Hematopoietic multipotent progenitor cell treated with erythropoietin and hydrocortisone succinate and interleukin-3 and kit ligand, for 6 days (in vitro differentiated cells): ENCODE measurements around the gene KLHL3.
A peak's percentile ranks its signal among the peaks of the same experiment; 100 is the strongest.
"Not testable (repeated sequence)": the region's sequence is repeated elsewhere in the genome, so short reads cannot be mapped to it uniquely, and the experiment has no call there.

Experiments used
- DNase-seq: peaks from one replicate; pipeline ENCODE4 v3.0.0-alpha.2; 2015

Gene KLHL3

DNA sequence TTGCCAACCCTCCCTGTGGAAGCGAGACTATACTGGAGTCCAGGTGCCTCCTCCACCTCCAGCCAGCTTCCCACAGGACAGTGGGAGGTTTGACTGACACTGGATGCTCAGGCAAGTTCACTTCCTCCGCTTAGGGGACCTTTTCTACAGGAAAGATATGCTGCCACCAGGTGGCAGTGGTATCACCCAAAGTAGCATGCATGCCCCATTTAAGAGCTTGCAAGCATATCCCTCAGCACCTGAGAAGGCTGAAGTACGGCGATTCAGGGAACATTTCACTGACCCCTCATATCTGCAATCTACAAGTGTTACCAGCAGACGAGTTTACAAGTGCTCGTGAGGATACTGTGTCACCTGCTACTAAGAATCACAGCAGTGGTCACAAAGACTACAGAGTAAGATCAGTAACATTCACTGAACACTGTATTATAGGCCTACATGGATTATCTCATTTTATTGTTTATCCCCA lies 75.5 kb downstream of the KLHL3 start:
- DNase-seq, result peak; percentile 84

DNA sequence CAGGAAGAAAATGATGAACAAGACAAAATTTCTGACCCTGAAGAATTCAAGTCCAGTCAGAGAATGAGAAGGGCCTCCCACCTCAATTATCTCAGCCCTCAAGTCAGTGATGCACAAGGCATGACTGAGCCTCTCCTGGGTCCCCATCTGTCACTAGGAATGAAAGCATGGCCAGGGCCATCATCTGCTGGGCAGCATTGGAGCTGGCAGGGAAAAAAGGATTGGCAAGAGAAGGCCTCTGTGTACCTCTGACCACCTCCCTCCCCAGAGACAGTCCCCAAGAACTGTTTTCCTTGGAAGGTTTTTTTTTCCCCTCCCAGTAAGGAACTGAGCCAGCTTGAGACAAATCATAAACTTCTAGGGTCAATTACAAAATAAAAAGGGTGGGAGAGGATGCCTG lies 76.7 kb downstream of the KLHL3 start:
- no peak for DNase-seq

DNA sequence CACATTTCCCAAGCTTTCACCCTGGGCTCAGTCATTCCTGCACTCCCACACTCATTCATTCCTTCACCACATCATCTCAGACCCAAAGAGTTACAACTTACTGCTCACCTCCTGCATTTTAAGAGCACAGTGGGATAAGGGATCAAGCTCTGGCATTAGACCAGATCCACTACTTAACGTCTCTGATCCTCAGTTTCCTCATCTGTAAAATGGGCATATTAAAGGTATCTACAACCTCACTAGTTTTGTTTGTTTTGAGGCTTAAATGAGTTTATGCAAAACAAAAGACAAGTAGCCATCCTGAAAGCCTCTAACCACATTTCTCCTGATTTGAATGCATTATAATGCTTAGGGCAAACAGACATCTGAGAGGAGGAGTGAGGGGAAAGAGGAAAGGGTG lies 77.6 kb downstream of the KLHL3 start:
- no peak for DNase-seq

DNA sequence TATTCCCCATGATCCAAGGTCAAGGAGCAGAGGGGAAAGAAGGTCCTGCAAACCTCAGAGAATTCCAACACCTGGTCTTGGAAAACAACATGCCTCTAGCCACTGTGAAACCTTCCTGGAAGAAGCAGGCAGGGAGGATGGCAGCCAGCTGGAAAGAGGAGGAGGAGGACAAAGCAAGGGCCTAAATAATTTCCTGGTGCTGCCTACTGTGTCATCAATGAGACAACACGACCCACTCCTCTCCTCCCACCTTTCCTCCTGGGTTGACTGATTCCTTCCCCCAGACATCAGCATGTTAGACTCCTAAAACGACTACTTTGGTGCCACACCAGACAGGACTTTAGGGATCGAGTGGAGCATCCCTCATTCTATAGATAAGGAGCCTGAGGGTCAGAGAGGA lies 78.8 kb downstream of the KLHL3 start:
- no peak for DNase-seq

DNA sequence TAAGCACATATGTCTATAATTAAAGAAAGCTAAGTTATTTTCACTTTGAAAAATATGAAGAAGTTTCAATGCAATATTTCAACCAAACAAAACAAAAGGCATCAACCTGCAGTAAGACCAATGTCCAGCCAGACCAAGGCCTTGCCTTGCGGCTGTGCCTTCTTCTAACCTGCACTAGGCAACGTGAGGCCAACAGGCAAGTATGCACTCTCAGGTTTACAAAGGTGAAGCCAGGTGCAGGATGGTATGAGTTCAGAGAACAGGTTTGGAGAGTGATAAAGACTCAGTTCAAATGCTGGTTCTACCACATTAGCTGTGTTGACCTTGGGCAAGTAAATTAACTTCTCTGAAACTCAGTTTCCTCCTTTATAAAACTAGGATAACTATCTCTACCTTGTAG lies 79.3 kb downstream of the KLHL3 start:
- no peak for DNase-seq

DNA sequence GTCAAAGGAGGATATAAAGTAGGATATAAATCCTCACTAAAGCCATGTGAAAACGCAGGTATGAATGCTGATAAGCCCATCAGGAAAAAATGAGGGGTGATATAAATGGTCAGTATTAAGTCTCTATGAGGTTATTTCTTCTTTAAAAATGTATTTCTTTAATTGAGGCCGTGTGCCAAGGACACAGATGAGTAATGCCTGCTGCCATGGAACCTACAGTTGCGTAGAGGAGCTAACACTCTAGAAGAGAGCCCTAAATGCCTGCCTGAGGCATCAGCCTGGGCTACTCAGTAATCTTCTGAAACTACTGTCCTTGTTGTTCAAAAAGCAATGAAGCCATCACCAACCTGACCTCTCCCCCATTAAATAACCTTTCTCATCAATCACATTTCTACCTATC lies 84.9 kb downstream of the KLHL3 start:
- DNase-seq, result no peak

DNA sequence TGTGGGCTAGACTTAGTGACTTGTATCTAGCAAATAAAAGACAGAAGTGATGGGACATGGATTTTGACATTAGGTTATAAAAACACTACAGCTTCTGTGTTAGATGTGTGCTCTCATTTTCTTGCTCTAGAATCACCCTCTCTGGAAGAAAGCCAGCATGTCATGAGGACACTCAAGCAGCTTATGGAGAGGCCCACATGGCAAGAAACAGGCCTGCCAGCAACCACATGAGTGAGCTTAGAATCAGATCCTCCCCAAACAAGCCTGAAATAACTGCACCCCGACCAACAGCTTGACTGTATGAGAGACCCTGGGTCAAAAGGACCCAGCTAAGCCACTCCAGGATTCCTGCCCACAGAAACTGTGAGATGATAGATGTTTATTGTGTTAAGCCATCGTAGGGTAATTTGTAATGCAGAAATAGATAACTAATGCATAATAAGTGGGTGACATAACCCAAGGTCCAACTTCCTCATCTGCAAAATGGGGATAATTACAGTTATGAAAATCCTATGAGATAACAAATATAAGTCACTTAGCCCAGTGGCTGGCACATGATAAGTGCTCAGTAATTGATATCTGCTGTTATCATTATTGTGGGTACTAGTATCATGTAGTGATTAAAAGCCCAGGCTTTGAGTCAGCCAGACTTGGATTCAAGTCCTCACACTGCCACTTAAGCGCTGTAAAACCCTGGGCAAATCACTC lies 86.5 kb downstream of the KLHL3 start:
- peak; percentile 75 for DNase-seq

DNA sequence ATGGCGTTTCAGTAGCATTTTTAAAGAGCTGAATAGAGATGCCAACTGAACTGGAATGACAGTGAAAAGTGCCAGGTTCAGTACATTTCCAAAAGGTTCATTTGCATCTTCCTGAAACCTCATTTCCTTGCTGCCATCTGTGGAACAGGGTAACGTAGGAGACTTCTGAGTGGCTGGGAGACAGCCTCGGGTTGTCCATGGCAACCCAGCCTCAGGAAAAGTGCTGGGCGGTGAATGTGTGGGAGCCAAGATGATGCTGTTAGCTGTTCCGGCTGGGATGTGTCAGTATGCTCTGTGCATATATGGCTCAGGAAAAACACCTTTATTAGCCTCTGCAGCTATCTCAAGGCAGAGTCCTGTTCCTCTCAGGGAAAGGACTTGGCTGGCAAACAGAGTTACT lies 87.5 kb downstream of the KLHL3 start:
- no peak for DNase-seq

DNA sequence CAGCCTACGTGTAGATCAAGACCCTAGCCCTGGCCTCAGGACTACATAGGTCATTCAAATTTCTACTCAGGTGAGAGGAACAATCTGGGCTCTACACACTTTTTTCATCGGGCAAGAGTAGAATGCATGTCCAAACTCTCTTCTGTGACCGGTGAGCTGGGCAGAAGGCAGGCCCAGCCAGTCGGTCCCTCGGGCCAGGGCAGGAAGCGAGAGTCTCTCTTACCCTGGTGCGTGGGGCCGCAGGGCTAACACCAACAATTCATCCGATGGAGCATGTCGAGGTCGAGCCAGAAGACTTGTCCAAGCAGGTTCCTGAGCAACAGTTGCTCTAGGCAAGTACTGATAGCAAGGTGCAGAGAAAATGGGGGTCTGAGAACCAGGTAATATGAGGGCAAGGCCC lies 88.5 kb downstream of the KLHL3 start:
- no peak for DNase-seq

DNA sequence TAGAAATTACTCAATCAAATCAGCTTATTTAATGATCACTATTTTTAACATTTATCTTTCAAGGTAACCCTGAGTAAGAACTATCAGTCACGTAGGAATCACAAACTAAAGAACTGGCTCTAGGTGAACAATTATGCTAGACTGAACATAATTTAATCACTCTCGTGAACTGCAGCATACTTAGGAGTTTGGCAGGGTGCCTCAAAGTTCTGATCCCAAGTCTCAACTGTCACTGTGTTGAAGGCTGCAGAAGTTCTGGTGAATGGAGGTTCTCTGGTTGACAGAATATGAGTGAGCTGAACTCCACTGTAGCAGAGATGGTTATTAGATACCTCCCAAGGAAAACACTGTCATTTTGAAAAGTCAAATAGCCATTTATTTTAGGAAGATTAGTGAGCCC lies 89.1 kb downstream of the KLHL3 start:
- no peak for DNase-seq

DNA sequence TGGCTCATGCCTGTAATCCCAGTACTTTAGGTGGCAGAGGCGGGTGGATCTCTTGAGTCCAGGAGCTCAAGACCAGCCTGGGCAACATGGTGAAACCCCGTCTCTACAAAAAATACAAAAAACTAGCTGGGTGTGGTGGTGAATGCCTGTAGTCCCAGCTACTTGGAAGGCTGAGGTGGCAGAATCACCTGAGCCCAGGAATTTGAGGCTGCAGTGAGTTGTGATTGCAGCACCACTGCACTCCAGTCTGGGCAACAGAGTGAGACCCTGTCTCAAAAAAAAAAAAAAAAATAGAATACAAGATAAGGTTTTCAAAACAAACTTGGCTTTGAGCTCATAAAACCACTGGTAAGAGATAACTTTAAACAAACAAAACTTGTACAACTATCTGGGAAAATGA lies 92.8 kb downstream of the KLHL3 start:
- not testable (repeated sequence) for DNase-seq

DNA sequence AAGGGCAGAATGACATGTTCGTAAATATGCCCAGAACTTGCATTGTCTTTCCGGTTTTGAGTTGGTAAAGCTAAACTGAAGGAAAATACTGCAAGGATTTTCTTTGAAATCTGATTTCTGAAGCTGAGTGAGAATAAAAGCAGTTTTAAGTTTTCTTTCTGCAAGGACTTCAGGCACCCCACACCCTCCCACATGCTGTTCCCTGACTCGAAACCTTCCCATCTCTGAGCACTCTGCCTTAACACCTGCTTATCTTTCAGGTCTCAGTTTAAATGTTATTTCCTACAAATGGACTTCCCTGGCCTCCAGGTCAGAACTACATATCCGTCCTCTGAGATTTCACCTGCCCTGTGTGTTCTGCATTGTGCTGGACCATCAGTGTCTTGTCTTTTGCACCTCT lies 93.8 kb downstream of the KLHL3 start:
- DNase-seq, result no peak

DNA sequence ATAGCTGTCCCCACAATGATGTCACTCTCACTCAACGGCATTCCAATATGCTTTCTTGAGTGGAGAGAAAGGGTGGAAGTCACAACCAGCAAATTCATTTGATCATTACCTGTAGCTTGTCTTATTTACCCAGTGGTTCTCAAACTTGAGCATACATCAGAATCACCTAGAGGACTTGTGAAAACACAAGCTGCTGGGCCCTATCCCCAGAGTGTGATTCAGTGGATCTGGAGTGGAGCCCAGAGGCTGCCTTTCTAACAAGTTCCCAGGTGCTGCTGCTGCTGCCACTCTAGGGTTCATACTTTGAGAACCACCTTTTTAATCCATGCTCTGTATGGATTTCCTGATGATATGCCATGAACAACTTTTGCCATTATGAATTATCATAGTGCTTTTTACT lies 94.7 kb downstream of the KLHL3 start:
- no peak for DNase-seq

DNA sequence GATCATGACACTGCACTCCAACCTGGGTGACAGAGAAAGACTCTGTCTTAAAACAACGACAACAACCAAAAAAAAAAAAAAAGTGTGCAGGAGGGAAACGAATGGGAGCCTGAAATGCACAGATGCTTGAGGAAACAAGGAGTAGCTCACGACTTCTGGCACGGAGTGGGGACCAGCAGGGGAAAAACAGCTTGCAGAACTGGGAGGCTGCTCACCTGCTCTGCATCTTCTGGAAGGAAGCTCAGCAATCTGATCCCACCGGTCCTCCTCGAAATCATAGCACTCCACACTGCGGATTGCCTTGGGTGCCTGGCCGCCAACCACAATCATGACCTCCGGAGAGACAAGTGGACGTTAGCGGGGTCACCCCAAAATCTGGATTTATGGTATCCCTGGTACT lies 96.2 kb downstream of the KLHL3 start:
- DNase-seq, result no peak

DNA sequence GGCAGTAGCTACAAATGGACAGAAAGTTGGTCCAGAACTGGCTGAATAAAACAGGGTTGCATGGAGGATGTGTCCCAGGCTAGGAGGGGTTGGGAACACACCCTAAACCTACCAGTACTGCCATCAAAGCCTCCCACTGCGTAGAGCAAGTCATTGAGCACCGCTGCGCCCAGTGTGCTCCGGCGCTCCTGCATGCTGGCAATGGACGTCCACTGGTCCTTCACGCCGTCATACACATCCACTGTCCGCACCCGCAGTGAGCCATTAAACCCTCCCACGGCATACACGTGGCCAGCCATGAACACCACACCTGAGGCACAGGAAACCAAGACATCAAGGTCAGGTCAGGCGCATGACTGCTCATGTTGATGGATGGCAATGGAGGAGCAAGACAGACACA lies 97.0 kb downstream of the KLHL3 start:
- no peak for DNase-seq

DNA sequence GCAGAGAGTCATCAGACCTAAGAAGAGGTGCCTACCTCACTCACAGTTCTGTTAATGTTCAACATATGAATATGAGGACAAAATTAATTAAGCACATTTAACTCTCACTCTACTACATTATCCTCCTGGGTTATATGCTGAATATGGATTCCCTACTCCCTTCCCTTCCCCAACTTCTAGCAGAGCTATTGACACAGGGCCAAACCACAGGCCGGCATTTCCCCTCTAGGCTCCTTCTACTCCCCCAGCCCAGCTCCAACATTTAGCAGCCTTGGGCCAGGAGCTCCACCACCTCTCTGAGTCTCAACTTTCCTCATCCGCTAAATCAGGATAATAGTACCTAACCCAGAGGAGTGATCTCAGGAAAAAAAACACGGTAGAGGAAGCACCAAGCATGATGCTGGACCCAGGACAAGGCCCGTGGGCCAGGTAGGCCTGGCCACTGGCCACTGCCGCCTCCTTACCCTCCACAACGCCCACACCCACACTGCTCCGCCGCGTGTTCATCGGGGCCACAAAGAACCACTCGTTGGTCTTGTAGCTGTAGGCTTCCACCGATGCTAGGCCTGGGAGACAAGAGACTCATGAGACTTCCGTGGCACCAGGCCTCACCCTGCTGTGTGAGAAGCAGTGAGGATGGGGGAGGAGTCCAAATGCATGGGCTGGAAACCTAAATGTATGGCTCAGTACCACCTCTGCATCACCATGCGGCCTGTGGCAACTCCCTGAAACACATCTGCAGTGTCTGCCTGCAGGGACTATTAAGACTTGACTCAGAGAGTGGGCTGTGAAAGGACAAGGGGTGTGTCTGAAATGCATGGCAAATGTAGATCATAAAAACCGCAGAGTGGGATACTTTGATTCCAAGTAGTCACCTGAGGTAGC lies 98.8 kb downstream of the KLHL3 start:
- no peak for DNase-seq

DNA sequence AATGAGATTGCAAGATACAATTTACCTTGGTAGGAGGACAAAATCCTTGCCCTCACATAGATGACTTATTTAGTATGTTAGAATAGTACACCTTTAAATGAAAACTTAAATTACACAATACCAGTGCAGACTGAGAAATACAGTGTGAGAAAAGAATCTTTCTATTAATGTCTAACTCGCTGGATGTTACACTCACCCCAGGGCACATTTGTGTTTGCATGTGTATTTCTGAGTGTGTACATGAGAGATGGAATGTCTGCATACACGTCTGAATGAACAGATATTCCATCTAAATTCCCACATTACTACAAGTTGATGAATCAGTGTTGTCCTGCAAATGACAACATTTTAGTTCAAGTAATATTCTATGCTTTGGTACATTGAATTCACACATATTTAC lies 99.8 kb downstream of the KLHL3 start:
- DNase-seq, result no peak

DNA sequence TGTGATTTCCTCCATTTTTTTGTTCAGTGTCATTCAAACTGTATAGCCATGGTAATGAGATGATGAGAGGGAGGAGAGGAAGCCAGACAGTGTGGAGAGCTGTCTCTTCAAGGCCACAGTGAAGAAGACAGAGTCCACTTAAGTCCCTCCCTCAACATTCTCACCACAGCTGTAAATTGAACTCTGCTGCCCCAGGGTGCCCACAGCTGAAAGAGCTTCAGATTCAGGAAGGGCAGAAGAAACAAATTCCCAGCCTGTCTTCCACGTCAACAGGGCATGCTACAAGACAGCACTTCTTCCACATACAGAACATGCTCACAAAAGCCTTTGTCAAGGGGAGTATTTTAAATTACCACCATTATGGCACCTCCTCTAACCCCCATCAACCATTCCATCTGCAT lies 100.4 kb downstream of the KLHL3 start:
- no peak for DNase-seq

DNA sequence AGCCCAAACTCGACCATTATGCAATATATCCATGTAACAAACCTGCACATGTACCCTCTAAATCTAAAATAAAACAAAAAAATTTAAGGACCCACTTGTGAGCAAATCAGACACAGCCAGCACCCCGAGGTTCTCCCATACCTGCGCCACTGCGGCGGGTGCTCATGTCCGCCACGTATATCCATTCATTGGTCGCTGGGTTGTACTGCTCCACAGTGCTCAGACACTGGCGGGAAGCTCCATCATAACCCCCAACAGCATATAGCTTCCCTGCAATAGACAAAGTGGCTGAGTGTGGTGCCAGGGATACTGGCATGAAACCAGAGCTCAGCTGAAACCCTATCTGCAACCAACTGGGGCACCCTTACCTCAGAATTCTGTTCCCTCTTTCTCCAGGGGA lies 102.0 kb downstream of the KLHL3 start:
- no peak for DNase-seq

DNA sequence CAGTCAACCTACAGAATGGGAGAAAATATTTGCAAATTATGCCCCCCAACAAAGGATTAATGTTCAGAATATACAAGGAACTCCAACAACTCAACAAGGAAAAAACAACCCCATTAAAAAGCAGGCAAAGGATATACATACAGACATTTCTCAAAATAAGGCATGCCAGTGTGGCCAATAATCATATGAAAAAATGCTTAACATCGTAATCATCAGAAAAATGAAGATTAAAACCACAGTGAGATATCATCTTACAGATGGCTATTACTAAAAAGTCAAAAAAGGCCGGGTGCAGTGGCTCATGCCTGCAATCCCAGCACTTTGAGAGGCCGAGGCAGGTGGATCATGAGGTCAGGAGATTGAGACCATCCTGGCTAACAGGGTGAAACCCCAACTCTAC lies 103.2 kb downstream of the KLHL3 start:
- no peak for DNase-seq

DNA sequence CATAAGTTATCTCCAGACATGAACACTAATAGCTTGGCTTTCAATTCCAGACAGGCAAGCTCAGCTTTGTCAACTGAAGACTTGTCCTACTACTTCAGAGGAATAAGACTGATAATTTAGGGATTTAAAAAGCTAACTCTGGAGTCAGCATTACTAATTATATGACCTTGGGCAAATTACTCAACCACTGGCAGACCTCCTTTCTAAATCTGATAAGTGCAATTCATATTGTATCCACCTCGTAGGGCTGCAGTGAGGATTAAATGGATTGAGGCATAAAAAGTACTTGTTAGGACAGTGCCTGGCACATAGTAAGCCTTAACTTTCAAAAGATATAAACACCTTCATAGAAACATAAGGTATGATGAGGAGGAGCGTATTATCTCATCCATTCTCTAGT lies 104.4 kb downstream of the KLHL3 start:
- DNase-seq, result no peak

DNA sequence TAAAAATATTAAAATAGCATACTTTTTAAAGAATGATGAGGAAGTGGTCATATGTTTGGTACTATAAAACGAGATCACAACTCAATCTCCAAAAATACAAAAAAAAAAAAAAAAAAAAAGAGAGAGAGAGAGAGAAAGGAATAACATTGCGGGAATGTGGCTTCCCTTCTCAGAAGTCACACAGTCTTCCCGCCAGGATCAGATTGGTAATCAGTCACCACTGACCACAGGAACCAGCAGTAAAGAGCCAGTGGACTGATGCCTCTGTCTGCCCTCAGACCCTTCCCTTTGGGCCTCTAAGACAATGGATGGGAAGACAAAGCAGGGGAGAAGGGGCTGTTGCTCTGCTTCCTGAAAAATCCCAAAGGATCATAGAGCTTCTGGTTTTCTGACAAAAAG lies 104.9 kb downstream of the KLHL3 start:
- DNase-seq, result no peak

DNA sequence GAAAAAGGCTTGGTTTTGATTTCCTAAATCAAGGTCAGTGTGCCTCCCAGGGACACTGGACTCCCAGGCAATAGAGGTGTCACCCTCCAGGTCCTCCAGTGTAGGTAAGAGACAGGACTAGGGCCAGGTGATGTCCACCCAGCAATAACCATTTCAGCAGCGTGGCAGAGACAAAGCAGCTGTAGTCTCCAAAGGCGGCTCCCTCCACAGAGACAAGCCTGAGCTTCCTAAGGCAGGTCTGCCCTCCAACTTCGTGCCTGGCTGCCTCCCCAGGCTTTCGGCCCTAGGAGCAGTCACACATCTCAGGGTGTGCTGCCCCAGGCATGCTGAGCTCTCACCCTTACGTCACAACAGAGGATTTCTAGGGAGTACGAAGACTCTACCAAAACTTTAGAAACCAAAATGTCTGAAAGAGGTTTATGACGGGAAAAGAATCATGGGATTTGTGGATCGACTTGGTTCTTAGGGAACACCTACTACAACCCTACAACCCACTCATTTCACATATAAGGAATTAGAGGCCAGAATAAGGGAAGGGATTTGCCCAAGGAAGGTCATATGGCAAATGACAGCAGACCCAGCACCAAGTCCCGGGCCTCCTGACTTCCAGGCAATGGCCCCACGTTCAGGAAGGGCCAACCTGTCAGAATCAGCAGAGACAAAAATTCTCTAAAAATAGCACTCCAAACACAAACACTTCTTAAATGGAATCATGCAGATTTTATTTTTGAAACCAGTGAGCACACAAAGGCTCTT lies 105.5 kb downstream of the KLHL3 start:
- DNase-seq, result no peak

DNA sequence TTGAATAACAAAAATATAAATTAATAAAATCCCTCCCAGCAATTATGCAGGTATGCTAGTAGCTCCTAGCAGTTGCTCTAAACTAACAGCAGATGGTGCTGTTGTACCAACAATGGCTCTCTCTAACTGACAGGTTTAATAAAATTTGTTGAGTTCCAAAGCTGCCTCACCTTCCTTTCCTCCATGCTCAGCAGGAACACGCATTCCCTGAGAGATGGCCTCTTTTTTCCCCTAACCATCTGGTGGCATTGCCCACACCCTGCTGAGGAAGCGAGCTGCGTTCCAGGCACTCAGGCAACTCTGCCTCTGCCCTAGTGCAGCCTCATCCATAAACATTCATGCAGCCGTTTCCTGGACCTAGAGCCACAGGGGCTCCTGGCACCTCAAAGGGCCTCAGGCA lies 106.2 kb downstream of the KLHL3 start:
- peak; percentile 85 for DNase-seq
